CD4-positive, alpha-beta T cell treated with Interleukin-4 for 4 hours (primary cell): Measurements from ENCODE around the gene KNDC1.
"Not testable (repeated sequence)": the region's sequence is repeated elsewhere in the genome, so short reads cannot be mapped to it uniquely, and the experiment has no call there.

Source experiments
- DNase-seq: peaks from one replicate; pipeline ENCODE4 v3.0.0-alpha.2; 2020

The KNDC1 gene

GRCh38 chr10:133159950-133160825, at the start of gene KNDC1:
TSS of gene KNDC1 (plus strand) at chr10:133160219. CDS start at chr10:133160468, 249 bp downstream.
- no peak for DNase-seq

- DNase-seq: no peak
Observed at GRCh38 chr10:133110609-133111275, 49.3 kb upstream of the KNDC1 start.

GRCh38 chr10:133111640-133112039, 48.4 kb upstream of the KNDC1 start:
- not testable (repeated sequence) for DNase-seq

DNA sequence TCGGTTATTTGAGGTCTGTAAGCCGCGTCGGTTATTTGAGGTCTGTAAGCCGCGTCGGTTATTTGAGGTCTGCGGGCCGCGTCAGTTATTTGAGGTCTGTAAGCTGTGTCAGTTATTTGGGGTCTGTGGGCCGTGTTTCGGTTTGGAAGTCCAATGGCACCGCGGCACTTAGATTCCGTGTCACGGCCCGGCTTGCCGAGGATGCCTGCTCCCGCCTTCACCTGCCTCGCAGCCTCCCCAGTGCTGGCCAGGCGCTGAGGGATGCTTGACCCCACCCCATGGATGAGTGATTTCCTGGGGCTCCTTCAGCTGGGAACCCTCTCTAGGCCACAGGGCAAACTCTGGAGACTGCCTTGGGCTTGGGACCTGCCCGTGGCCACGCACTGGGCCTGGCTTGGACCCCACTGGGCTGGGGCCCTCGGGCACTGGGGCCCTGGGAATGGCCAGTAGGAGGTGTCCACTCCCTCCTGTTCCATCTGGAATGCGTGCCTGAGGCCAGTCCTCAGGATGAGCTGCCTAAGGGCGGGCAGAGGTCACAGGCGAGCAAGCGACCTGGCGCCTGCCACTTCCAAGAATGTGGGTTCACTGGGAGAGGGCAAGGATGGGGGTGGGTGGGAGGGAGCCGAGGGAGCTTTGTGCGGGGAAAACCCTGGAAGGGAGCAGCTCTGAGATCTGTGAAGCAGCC, 46.7 kb upstream of the KNDC1 start:
- DNase-seq: no peak

DNA sequence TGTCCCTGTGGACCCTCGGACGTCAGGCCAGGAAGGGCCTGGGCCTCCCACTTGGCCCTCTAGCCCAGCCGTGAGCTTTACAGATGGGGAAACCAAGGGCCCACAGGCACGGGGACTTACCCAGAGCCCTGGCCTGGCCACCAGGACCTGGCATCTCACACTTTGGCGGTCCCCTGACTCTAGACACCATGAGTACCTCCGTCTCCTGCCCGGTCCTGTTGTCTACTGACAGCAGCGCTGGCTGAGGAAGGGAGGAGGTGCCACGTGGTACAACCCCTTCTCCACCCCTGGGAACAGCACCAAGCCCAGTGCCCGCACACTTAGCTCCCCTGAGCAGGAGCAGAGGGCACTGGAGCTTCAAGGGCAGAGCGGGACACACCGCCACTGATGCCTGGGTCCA, 46.2 kb upstream of the KNDC1 start:
- DNase-seq: no peak

DNA sequence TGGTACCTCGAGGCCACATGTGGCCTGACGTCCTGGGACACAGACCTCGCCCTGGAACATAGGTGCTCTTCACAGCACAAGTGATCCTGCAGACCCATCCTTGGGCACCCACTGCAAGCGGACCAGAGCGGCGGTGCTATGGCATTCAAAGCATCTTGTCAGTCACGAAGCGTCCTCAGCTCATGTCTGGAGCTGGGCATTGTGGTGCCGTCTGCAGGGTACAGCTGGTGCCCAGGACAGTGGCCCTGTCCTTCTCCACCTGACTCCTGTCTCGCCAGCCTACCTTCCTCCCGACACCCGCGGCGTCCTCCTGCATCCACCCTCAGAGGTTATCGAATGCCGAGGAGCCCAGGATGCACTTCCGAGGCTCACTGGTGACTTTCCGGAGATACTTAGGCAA, 45.8 kb upstream of the KNDC1 start:
- DNase-seq: no peak

DNA sequence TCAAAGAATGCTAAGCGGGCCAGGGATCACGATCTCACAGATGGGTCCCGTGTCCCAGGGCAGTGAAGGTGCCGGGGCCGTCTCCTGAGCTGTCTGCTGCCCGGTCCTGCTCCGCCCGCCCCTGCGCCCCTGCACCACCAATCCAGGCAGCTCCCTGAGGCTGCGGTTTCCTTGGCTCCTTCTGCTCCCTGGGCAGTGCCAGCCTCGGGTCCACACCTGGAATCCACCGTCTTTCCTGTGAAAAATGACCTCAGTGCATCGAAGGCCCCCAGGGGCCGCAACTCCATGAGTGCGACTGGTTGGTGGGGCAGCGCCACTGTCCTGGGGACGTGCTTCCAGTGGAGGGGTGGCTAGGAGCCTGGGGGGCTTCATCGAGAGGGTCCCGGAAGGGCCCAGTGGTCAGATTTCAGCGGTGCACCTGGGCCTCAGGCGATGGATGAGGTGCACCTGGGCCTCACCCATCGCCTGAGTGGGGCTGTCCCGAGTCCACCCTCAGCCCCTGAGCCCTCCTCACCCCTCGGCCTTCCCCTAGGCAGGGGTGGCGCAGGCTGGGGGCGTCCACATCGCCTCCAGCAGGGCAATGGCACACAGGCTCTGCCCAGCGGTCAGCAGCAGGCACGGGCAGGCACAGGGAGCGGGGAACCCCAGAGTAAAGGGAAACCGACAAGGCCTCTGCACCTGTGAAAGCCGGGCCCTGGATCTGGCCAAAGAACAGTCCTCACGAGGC, 45.1 kb upstream of the KNDC1 start:
- DNase-seq: no peak

GRCh38 chr10:133115453-133115842, 44.6 kb upstream of the KNDC1 start:
- DNase-seq: no peak

- no peak for DNase-seq
Observed at GRCh38 chr10:133115976-133116375, 44.0 kb upstream of the KNDC1 start.

GRCh38 chr10:133116455-133116854, 43.6 kb upstream of the KNDC1 start:
- no peak for DNase-seq

DNA sequence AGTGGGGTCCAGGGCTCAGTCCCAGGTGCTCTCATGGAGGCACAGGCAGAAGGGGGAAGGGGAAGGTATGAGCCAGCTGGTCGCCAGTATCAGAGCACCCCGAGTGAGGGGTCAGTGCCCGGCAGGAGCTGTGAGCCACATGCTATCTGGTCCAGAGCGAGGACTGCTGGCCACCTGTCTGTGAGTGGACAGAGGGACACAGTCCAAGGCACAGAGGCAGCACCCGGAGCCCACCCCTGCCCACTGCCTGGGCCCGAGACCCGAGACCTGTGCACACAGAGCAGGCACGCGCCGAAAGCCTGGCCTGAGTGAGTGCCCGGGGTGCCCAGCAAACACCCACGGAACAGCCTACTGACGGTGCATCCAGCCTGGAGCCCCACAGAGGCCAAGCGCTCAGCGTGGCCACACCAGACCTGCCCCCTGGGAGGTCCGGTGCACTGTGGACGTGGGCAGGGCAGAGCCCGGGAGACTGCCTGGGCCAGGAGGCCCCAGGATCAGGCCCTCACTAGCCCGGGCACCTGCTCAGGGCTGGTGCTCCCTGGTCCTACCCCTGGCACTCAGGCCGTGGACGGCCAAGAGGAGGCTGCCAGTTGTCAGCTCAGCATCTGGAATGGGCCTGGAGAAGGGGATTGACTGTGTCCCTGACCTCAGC, 42.9 kb upstream of the KNDC1 start:
- no peak for DNase-seq

DNA sequence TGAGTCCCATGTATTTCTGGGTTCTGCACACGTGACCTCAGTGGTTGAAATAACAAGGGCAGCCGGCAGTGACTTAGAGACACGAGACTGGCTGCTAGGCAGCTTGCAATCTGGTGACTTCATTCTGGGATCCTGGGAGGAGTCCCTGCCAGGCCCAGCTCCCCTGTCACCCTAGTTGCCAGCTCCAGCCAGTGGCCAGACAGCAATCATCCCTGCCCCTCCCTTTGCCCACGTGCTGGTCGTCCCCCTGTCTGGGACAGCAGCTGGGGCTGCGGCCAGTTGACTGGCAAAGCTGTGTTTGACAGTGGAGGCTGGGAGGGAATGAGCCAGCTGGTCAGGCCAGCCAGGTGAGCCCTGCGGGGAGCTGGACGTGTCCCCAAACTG, 42.3 kb upstream of the KNDC1 start:
- no peak for DNase-seq

- DNase-seq: no peak
Observed at GRCh38 chr10:133121479-133121878, 38.5 kb upstream of the KNDC1 start.

- DNase-seq: no peak
Observed at GRCh38 chr10:133122171-133122935, 37.7 kb upstream of the KNDC1 start.

DNA sequence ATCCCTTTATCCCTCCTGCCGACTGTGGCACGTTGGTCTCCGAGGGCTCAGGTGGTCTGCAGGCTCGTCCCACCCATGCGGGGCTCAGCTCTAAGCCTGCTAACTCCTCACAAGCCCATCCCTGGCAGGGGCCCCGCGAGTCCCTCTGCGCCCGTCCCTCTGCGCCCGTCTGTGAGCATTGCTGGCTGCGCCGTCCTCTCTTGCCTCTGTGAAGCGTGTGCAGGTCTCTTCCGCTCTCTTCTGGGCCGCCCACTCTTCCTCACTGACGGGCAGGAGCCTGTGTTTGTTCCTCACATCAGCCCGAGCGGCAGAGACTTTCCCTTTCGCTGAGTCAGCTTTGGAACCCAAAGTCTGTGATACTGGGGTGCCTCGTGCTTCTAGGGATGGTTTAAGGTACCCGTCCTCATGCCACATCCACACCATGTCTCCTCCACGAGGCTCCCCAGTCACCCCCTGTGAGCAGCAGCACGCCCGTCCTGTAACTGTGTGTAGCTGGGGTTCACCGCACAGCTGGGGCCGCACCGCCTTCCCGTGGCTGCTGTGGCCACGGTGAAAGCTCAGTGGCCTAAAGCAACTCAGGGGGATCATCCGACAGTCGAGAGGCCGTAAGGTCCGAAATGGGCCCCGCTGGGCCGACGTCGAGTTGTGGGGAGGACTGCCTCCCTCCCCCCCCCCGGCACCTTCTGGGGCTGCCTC, 36.8 kb upstream of the KNDC1 start:
- no peak for DNase-seq

- DNase-seq: no peak
Observed at GRCh38 chr10:133123746-133124356, 36.2 kb upstream of the KNDC1 start.

- no peak for DNase-seq
Observed at GRCh38 chr10:133124357-133125211, 35.4 kb upstream of the KNDC1 start.

- no peak for DNase-seq
Observed at GRCh38 chr10:133125901-133126300, 34.1 kb upstream of the KNDC1 start.

DNA sequence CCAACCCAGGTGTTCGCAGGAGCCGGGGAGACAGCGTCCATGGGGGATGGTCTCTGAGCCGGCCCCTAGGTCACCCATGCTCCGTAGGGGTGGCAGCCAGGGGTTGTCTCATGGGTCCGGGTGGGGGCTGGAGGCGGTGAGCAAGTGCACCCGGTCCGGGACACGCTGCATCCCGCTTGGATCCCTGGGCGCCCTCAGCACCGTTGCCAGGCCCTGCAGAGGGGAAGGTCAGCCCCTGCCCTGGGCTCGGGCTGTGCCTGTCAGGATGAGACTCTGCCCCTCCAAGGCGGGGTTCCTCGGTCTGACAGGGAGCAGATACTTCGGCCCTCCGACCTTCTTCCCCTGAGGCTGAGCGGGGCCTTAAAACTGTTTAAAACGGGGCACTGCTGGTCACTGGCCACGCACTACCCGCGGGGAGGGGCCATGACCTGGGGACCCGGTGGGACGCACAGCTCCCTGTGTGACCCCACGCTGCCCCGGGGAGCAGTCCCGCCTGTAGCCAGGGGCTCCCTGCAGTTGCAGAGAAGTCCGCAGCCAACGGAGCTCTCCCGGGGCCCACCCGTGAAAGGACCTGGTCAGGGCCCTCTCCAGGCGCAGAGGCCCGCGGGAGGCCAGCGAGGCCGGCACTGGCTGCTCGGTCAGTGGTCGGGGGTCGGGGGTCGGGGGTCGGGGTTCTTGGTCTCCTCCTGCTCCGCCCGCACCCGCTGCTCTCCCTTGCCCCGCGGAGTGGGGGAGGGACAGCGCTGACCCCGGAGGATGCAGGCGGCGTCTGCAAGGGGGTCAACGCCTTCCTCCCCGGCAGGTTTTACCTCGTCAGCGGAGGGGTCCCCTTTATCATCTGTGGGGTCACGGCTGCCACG, 33.4 kb upstream of the KNDC1 start:
- DNase-seq: no peak
